GM21723 (cell line): ENCODE measurements around the gene C19orf38.

ENCODE experiments used
- ATAC-seq: cut with Tn5 transposase; IDR thresholded peaks from one replicate; pipeline ENCODE4 v1.9.1; 2021; ENCODE audit warnings: mild to moderate bottlenecking, moderate library complexity; ENCODE audit not compliant: unreplicated experiment

Gene C19orf38

GRCh38 chr19:10898633-10899032 lies 50.4 kb downstream of the C19orf38 start:
- no peak for ATAC-seq

- no peak for ATAC-seq
Measured at GRCh38 chr19:10899151-10899653, 51.0 kb downstream of the C19orf38 start.

GRCh38 chr19:10907925-10908324 lies 59.7 kb downstream of the C19orf38 start:
- ATAC-seq, result no peak

- no peak for ATAC-seq
Measured at GRCh38 chr19:10908380-10908960, 60.3 kb downstream of the C19orf38 start.

- no peak for ATAC-seq
Measured at GRCh38 chr19:10911579-10912363, 63.6 kb downstream of the C19orf38 start.

GRCh38 chr19:10912619-10913018 lies 64.4 kb downstream of the C19orf38 start:
- no peak for ATAC-seq

GRCh38 chr19:10913716-10914340 lies 65.6 kb downstream of the C19orf38 start:
- ATAC-seq, result no peak

GRCh38 chr19:10915130-10916091 lies 67.2 kb downstream of the C19orf38 start:
- ATAC-seq, result no peak

- no peak for ATAC-seq
Measured at GRCh38 chr19:10916602-10917001, 68.4 kb downstream of the C19orf38 start.

GRCh38 chr19:10918359-10918758 lies 70.1 kb downstream of the C19orf38 start:
- ATAC-seq, result no peak
